Calu3 (cell line): ENCODE results near the gene LRIT1. TPM values are rescaled to one million over a fixed set of nuclear protein-coding genes. Genes with fewer than 3 reads are reported as not detected.

Experiments
- BruUV-seq: library from RNA; stranded (reverse); fragments of 400-500 nt; replicated peaks from 2 replicates; lab custom pipeline; 2021; lab: Mats Ljungman, UMichigan
- CTCF ChIA-PET: fragments of 300-600 bp; sonication (Branson Sonifier 250); formaldehyde crosslinking; loops from one replicate; lab custom pipeline; 2022; ENCODE audit warnings: antibody characterized with exemption; lab: Charles Lee
- DNase-seq: peaks from one replicate; pipeline ENCODE4 v3.0.0; 2022
- H3K27ac Mint-ChIP-seq: one replicate; pipeline ENCODE4 v1.8.0; 2022; ENCODE audit warnings: mixed read lengths; ENCODE audit not compliant: unreplicated experiment
- H3K27me3 Mint-ChIP-seq: one replicate; pipeline ENCODE4 v1.8.0; 2022; ENCODE audit warnings: mixed read lengths; ENCODE audit not compliant: unreplicated experiment
- H3K36me3 Mint-ChIP-seq: one replicate; pipeline ENCODE4 v1.8.0; 2022; ENCODE audit warnings: mild to moderate bottlenecking, moderate library complexity, mixed read lengths; ENCODE audit not compliant: insufficient read depth, unreplicated experiment
- H3K4me1 Mint-ChIP-seq: one replicate; pipeline ENCODE4 v1.8.0; 2022; ENCODE audit warnings: mild to moderate bottlenecking, low read depth, mixed read lengths; ENCODE audit not compliant: unreplicated experiment
- H3K4me3 Mint-ChIP-seq: one replicate; pipeline ENCODE4 v1.8.0; 2022; ENCODE audit warnings: mild to moderate bottlenecking, low read depth, moderate library complexity, mixed read lengths; ENCODE audit not compliant: unreplicated experiment
- H3K9me3 Mint-ChIP-seq: one replicate; pipeline ENCODE4 v1.8.0; 2022; ENCODE audit warnings: low read depth, mixed read lengths; ENCODE audit not compliant: unreplicated experiment
- intact Hi-C: fragments of 100-400 bp; cut with micrococcal nuclease; formaldehyde crosslinking; loops from one replicate; pipeline ENCODE4 v1.10.0; 2022; ENCODE audit not compliant: unreplicated experiment
- total RNA-seq: library from RNA; stranded (reverse); gene quantifications from 2 replicates; pipeline ENCODE4 v1.2.3, GENCODE V29; 2022
- TF ChIP-seq, protein P1 (sequence below): fragments of 200-600 bp; IDR thresholded peaks from one replicate; pipeline ENCODE4 v1.8.0; 2022; ENCODE audit warnings: antibody characterized with exemption; ENCODE audit not compliant: unreplicated experiment

Gene LRIT1
- total RNA-seq, 1 experiment from 2014 or later = not detected

DNA sequence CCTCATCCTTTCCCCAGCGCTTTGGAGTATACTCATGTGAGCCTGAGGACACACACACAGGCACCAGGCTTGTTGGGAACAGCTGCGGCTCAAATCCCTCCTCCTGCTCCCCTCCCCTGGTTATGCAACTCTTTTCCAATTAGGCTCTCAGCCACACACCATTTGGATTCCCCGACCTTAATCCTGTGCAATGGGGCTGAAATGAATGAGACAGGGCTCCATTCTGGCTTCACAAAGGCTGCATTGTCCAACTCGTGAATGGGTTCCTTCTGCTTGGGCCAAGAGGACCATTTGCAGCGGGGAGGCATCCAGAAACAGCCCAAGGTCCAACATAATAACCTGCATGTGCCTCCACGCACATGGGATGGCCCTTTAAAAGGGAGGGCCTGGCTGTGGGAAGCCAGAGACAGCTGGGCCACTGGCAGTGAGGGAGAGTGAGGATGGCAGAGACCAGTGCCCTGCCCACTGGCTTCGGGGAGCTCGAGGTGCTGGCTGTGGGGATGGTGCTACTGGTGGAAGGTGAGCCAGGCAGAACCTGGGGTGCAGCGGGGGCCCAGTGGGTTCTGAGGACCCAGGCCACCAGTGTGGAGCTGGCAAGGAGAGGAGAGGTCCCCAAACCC lies 3.4 kb upstream of the LRIT1 start, which contains the start of gene RGR:
TSS of gene RGR (plus strand) at position 403 of the 620 bp plus-strand sequence. CDS start at position 441, 38 bp downstream.
- no peak for DNase-seq
- BruUV-seq = no TSS peak
- Mint-ChIP-seq H3K4me1 (no peaks in the 10 kb centered on the region), H3K27ac (no peak within 1 kb of the TSS), H3K4me3 (no peak within 1 kb of the TSS), H3K36me3 (peaks cover 5% of the 10 kb centered on the region), H3K9me3 (no peaks in the 10 kb centered on the region), H3K27me3 (peaks cover 77% of the 10 kb centered on the region)
- CTCF ChIA-PET = no interaction called here
- TF ChIP-seq, protein P1, sequence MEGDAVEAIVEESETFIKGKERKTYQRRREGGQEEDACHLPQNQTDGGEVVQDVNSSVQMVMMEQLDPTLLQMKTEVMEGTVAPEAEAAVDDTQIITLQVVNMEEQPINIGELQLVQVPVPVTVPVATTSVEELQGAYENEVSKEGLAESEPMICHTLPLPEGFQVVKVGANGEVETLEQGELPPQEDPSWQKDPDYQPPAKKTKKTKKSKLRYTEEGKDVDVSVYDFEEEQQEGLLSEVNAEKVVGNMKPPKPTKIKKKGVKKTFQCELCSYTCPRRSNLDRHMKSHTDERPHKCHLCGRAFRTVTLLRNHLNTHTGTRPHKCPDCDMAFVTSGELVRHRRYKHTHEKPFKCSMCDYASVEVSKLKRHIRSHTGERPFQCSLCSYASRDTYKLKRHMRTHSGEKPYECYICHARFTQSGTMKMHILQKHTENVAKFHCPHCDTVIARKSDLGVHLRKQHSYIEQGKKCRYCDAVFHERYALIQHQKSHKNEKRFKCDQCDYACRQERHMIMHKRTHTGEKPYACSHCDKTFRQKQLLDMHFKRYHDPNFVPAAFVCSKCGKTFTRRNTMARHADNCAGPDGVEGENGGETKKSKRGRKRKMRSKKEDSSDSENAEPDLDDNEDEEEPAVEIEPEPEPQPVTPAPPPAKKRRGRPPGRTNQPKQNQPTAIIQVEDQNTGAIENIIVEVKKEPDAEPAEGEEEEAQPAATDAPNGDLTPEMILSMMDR = no peak
- intact Hi-C loops = no loop called here

- H3K27ac Mint-ChIP-seq = no peak overlapping the region
- CTCF ChIA-PET = no interaction called here
- no peak for DNase-seq
- peaks cover 5% of the 10 kb centered on the region for H3K36me3 Mint-ChIP-seq
- no TSS peak for BruUV-seq
- TF ChIP-seq, protein P1 = no peak
- H3K9me3 Mint-ChIP-seq = no peaks in the 10 kb centered on the region
- peaks cover 85% of the 10 kb centered on the region for H3K27me3 Mint-ChIP-seq
- no peaks in the 10 kb centered on the region for H3K4me1 Mint-ChIP-seq
- H3K4me3 Mint-ChIP-seq = no peak overlapping the region
- intact Hi-C loops = no loop called here
Observed at GRCh38 chr10:84243759-84244158, 2.4 kb upstream of the LRIT1 start.

DNA sequence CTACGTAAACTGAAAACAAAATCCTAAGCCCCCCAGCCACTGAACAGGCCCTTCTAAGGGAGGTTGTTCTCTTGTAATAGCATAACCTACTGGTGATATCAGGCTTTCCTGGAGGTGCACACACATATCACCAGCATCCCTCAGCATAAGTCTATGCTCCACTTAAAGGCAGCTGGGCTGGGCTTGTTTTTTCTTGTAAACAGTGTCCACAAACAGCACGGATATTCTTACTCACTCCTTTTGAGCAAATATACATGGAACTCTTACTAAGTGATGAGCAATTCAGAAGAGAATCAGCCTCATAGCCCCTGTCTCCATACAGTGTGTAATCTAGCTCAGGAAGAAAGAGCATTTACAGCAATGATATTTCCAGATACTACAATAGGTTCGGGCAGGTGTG lies 2.4 kb downstream of the LRIT1 start:
- CTCF ChIA-PET = no interaction called here
- intact Hi-C loops = no loop called here
- Mint-ChIP-seq H3K27ac (no peak overlapping the region), H3K4me3 (no peak overlapping the region), H3K9me3 (no peaks in the 10 kb centered on the region), H3K4me1 (no peaks in the 10 kb centered on the region), H3K36me3 (no peaks in the 10 kb centered on the region), H3K27me3 (peaks cover 47% of the 10 kb centered on the region)
- TF ChIP-seq, protein P1 = no peak
- BruUV-seq = no TSS peak
- DNase-seq = no peak

GRCh38 chr10:84237199-84238051 lies 3.9 kb downstream of the LRIT1 start:
- peaks cover 32% of the 10 kb centered on the region for H3K27me3 Mint-ChIP-seq
- H3K36me3 Mint-ChIP-seq = no peaks in the 10 kb centered on the region
- intact Hi-C loops = no loop called here
- no peak overlapping the region for H3K27ac Mint-ChIP-seq
- TF ChIP-seq, protein P1 = no peak
- DNase-seq = no peak
- BruUV-seq = no TSS peak
- CTCF ChIA-PET = no interaction called here
- H3K9me3 Mint-ChIP-seq = no peaks in the 10 kb centered on the region
- no peak overlapping the region for H3K4me3 Mint-ChIP-seq
- H3K4me1 Mint-ChIP-seq = no peaks in the 10 kb centered on the region
